Activated CD4-positive, alpha-beta T cell treated with anti-CD3 and anti-CD28 coated beads, Interleukin-10, Interleukin-2, amounts not matched to agents 100 ng/mL and 50 ng/mL, durations not matched to agents 16 hours and 8 hours (primary cell): ENCODE data around the gene HRH2.

Source experiments
- DNase-seq: peaks from one replicate; pipeline ENCODE4 v3.0.0-alpha.2; 2020

HRH2 gene

DNA sequence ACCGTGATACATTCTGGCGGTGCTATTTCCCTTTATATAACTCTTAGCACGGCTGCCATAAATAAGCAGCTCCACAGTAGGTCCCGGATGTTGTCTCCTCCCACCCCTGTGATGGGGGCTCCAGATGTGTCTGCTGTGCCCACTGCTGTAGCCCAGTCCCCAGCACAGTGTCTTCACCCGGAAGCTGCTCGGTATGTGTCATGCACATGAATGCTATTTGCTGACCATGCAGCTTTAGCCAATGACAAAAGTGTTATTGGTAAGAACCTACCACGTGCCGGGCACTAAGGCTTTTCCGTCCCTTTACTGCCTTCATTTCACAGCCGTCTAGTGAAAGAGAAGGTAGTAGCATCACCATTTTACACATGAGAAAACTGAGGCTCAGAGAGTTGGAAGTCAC, 20.2 kb downstream of the HRH2 start:
- no peak for DNase-seq

DNA sequence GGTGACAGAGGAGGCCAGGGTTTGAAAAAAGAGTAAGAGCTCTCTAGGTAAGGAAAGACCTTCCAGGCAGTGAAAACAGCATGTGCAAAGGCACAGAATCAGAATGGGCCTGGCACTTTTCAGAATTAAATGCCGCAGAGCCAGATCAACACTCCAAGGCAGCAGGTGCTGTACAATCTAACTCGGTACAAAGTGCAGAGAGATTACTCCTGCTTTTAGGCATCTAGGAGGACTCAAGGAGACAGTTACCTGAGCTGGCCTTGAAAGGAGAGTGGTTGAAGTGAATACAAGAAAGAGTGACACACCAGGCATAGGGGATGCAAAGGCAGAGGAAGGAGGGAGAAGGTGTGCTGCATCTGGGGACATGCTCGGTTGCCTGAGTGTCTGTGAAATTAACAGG, 21.5 kb downstream of the HRH2 start:
- DNase-seq = no peak

DNA sequence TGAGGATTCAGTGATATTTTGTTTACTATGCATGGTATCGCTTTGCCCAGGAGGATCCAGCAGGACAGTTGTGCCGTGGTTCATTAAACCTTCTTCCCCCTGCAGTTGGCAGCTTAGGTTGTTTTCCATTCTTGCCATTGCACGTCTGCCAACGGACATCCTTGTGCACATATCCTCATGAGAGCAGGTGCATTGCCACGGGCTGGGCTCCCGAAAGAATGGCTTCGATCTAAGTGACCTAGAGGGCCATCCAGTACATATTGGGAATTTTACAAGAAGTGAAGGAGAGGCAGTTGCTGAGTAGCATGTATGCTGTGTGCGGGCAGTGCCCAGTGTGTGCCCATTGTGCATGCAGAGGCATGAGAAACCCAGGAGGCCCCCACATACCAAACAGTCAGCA, 22.1 kb downstream of the HRH2 start:
- DNase-seq = no peak

DNA sequence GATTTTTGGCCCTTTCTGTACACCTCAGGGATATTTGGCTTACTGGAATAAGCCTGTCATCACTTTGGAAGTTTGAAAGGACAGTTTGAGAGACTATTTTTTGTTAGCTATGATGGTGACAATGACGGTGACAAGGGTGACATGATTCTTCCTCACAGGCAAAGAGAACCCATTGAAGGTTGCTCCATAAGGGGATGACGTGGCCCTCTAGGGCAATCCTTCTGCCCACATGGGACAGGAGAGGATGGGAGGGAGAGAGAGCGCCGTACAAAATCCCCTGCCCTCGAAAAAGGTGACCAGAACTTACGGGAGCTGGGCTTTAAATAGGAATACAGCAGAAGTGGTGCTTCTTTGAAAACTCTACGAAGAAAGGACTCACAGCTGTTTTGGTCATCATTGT, 22.6 kb downstream of the HRH2 start:
- DNase-seq = no peak

DNA sequence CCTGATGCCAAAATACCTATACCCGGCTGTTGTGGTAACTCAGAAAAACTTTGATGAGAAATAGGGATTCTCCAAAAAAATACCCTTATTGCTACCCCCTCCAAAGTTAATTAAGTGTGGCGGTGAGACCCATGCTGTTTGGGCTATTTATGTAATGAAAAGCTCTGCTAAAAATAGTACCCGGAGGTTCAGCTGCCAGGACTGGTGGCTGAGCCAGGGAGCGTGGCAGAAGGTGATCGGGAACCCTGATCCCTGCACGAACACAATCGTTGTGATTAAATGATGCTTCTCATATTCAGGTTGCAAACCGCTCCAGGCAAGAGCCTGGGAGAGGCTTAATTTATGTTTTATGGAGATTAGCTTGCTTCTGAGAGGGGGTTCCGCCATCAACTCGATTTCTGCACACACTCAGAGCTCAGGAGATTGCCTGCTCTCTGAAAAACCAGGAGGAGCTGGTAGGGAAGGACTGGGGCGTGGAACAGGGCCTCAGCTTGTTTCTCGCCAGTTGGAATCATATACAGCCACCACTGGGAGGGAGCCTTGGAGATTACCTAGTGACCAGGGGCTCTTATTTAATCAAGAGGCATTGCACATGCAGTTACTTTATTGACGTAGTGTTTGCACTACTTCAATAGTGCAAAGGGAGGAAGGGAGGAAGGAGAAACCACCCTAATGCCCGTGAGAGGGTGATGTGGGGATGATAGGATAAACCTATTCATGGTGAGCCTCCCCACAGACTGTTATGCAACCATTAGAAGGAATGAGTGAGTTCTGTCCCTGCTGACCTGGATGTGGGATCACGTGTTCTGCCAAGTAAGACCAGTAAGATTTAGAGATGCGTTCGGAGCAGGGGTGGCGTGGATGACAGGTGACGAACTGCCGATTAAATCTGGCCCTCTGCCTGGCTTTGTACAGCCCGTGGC, 23.4 kb downstream of the HRH2 start:
- DNase-seq = no peak

DNA sequence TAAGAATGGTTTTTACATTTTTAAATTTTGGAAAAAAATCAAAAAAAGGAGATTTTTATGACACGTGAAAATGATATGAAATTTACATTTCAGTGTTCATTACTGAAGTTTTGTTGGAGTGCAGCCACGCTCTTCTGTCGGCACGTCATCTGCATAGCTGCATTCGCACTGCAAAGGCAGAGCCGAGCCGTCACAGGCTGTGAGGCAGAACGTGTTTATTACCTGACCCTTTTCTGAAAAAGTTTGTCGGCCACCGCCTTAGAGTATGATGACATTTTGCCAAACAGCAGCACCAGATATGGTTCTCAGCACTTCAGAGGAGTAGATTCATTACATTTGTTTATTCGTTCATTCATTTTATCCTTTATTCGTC, 24.1 kb downstream of the HRH2 start:
- DNase-seq = no peak

DNA sequence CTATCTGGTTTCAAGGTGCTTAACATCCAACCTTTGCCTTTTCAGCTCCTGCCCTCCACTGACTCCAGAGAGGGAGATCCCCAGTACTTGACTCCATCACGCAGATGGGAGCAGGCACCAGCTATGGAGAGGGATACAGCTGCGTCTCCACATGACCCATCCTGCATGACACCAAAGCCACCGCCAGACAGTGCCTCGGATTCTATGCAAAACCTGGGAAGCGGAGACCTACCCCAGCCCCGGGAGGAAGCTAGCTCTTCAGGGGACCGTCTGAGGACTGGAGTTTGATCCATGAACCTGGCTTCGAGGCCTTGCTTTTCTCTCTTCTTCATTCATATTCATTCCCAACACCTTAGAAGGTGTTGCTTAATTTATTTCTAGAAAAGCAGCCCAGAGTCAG, 24.8 kb downstream of the HRH2 start:
- no peak for DNase-seq

DNA sequence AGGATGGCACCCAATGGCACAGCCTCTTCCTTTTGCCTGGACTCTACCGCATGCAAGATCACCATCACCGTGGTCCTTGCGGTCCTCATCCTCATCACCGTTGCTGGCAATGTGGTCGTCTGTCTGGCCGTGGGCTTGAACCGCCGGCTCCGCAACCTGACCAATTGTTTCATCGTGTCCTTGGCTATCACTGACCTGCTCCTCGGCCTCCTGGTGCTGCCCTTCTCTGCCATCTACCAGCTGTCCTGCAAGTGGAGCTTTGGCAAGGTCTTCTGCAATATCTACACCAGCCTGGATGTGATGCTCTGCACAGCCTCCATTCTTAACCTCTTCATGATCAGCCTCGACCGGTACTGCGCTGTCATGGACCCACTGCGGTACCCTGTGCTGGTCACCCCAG, 25.4 kb downstream of the HRH2 start:
- no peak for DNase-seq

DNA sequence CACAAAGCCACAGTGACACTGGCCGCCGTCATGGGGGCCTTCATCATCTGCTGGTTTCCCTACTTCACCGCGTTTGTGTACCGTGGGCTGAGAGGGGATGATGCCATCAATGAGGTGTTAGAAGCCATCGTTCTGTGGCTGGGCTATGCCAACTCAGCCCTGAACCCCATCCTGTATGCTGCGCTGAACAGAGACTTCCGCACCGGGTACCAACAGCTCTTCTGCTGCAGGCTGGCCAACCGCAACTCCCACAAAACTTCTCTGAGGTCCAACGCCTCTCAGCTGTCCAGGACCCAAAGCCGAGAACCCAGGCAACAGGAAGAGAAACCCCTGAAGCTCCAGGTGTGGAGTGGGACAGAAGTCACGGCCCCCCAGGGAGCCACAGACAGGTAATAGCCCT, 26.1 kb downstream of the HRH2 start:
- DNase-seq = no peak

DNA sequence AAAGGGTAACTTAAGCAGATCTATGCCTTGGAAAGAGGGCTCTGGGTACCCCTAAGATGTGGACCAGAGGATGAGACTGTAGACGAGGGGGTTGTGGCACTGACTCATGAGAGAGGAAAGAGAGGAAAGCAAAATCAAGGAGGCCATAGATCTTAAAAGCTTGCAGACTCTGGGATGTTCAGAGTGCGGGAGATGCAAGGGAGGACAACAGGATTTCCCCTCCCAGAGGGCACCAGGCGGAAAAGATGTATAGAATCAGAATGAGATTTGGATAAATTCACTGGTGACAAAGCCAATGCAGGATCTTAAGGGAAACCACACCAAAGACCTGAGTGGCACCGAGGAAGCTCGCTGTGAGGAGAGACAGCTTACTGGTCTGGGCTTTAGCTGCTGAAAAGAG, 27.1 kb downstream of the HRH2 start:
- DNase-seq = no peak

DNA sequence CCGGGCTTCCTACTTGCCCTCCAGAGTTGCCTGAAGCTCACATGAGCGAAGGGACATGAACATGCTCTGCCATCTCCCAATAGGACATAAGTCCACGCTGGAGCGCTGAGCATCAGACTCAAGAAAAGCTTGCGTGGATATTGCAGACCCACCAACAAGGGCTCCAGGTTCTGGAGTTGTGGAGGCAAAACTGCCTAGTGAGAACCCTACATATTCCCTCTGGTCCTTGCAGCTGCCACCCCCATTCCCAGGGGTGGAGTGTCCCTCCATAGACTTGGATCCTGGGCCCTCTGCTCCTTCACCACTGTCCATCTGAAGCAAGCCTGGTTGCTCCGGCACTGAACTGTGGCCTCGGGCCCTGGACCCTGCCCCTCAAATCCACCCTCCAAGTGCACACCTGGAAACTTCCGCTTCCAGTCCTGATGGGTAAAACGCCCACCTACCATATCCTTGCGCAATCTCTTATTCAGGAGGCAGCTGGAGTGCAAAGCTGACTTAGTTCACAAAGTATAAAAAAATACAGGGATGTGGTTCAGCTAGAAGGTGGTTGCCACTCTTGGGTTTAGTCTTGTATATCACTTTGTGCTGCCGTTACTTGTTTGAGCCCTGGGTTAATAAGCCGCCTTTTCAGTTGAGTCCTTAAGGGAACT, 28.0 kb downstream of the HRH2 start:
- DNase-seq = no peak

DNA sequence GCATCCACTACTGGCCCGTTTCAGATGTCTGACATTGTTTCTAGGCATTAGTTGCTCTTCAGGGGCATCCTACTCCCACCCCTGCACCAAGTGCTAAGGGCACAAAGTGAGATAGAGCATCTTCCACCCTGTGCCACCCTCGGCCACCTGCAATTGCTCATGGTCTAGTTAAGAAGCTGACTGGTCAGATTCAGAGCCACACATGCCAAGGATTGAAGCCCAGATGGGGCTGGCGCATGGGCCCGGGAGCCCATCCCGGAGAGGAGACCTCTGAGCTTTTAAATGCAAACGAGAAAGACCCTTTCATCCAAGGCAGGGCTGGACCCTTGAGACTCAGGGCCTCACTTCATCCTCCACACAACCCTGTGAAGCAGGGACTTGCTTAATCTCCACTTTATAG, 28.5 kb downstream of the HRH2 start:
- DNase-seq = no peak

DNA sequence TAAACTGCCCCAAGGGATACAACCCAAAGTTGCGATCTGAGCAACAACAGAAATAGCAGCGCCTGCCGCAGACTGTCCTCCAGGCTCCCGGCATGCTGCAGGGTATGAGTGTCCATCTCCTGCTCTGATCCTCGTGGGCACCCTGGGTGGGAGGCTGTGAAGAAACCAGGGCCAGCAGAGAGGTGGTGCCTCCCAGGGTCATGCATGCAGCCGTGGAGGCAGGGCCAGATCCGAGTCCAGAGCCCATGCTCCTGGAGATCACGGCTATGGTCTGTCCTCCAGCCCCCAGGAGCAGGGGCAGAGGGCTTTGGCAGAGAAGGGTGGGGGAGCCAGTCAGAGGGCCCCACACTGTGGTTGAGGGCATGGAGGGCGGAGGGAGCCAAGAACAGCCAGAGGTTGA, 29.0 kb downstream of the HRH2 start:
- DNase-seq = no peak

DNA sequence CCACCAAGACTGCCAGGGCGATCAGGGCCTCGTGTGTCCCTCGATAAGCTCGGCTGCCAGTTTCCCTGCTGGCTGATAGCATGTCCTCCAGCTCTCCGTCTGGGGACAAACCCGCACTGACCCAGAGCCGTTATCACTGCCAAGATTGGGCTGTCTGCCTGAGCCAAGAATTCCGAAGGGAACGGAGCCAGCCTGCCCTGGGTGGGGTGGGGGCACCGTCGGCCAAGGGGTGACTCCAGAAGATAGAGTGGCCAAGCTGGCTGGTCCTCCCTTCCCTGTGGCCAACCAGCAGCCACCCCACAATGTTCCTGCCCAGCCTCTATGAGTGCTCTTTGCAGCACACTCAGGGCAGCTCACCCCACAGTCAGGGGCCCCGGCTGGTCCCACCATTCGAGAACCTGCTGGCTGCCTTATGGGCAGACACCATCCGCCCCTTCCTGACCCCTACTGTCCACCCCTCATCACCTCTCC, 29.4 kb downstream of the HRH2 start:
- DNase-seq = no peak

DNA sequence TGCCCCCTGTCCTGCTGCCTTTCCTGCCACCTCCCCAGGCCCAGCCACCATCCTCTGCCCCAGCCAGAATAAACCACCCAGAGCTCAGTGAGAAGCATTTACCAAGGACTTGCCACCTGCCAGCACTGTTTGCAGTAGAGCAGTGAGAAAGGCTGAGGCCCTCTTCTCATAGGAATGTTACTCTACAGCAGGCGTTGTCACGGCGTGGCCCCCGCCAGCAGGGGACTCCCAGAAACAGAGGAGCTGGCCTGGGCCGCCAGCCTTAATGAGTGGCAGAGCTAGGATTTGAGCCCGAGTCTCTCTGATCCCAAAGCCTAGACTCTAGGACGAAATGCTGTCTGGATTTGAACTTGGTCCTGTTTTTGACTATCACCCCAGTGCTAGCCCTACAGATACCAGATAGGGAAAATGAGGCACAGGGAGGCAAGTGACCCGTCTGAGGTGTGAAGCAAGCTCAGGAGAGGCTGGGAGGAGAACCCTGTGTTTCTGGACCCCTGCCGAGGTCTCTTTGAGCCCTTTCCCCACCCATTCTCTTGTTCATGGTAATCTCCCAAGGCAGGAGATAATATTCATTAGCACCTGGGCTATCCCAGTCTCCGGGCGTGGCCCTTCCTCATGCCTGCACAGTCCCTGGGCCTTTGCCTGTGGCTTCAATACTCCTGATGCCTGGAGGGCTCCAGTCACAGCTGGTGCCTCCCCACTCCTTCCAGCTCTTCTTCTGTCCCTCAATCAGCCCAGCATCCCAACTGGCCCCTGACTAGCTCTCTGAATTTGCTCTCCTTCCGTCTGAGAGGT, 30.7 kb downstream of the HRH2 start:
- DNase-seq = no peak

DNA sequence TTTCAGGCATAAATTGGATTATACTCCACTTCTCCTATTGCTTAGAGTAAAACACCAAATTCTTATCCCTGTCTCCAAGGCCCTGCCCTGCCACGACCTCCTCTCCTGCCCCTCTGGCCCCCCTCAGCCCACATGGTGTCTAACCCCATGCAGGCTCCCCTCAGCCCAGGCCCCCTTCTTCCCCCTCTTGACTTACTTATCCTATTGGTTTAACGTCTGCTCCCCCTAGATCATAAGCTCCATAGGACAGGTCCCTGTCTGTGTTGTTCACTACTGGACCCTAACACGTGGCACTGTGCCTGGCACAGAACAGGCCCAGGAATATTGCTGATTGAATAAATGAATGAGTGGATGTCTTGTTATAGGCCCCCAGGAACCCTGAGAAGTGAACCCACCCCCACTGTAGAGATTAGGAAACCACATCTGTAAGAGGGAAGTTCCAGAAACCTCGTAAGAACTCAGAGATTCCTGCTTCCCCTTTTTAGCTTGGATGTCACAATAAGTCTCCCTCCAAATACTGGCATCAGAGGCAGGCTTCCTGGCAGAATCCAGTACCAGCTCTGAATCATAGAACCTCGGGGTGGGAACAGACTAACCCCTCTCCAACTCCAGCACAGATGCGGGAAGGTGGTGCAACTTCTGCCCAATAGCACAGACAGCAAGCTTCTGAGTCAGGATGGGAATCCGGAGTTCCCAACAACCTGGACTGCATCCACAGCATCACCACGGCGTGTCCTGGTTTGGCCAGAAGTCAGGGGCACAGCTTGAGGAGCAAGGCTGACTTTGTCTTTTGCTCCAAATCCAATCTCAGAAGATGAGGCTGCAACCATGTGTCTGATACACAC, 31.5 kb downstream of the HRH2 start:
- DNase-seq = no peak

DNA sequence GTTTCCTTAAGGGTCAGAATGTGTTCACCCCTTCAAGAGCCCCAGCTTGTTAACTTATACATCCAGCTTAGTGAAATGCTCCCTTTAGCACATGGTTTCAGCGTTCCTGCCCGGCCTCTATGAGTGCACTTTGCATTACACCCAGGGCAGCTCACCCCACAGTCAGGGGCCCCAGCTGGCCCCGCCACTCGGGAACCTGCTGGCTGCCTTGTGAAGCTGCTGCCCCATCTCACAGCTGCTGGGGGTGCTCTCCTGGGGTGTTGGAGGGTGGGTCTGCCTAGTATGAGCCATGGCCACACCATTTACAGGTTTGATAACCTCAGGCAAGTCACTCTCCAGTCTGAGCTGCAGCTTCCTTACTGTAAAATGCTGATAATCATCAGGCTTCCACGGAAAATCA, 32.2 kb downstream of the HRH2 start:
- DNase-seq = no peak

DNA sequence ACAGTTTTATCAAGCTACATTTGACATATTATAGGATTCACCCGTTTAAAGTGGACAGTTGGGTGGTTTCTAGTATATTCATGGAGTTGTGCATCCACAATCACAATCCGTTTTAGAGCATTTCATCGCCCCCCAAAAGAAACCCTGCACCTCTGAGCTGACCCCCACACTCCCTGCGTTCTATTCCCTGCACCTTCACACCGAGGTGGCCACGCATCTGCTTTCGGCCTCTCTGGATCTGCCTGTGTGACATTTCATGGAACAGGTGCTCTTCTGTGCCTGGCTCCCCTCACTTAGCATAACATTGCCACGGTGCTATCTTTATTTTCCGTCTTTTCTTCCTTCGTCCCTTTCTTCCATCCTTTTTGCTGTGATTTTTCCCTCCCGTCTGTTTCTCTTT, 32.7 kb downstream of the HRH2 start:
- no peak for DNase-seq

DNA sequence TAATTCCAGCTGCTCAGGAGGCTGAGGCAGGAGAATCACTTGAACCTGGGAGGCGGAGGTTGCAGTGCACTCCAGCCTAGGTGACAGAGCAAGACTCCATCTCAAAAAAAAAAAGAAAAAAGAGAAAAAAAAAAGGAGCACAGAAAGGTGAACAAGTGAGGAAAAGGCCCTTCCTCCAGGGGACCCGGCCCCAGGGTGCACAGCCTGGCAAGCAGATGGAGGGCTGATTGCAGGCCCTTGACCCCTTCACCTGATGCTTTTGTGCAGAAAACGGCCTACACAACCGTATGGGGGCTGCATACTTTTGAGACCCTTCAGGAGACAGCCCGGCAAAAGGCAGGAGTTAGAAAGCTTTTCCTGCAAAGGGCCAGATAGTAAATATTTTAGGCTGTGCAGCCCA, 33.9 kb downstream of the HRH2 start:
- no peak for DNase-seq

DNA sequence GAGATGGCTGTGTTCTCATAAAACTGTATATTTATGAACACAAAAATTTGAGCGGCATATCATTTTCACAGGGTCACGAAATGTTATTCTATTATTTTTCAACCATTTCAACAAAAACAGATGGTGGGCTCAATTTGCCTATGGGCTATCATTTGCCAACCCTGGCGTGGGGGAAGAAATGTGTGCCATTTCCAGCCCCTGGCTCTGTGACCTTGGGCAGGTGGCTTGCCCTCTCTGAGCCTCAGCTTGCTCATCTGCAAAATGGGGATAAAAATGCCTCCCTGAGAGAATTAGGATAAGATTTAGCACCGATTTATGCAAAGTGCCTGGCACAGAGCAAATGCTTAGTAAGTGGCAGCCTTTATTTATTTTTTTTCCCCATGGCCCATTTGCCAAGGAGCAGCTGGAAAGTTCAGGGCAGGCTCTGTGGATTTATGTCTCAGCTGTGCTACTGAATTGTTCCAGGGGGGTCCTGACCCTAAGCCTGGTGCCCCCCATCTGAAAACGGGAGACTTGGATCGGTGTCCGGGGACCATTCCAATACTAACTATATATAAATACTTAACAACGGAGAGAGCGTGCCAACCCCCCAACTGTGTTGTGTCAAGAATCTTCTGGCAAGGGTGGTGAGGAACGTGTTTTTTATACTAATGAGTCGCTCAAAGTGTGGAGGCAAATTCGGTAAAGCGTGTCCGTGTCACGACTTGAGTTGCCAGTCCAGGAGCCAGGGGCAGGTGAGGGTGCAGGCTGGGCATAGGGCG, 34.5 kb downstream of the HRH2 start:
- DNase-seq = no peak

DNA sequence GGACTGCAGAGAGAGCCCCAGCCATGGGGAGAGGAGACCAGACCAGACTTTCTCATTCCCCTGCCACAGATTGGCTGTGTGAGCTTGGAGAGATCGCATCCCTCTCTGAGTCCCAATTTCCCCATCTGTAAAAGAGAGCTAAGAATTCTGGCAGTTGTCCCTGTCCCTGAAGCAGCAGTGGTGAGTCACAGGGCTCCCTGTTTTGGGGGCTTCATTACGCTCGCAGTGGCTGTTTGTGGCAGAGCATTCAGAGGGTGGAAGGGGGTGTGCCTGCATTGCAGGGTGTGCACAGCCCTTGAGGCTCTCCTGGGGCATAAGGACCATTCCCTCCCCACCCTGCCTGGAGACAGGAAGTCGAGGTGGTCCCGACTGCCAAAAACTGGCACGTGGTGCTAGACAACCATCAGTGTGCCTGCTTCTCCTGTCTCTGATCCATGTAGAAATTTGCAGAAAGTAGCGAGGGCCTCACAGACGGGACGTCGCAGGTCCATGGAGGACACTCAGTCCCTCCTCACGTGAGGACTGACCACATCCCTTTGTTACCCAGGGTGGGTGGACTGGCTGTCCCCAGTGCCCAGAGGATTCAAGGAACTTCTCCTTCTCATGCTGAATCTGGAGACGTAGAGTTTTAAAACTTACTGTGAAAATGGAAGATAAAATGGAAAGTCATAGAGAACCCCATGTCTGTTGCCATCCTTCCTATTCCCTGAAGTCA, 35.3 kb downstream of the HRH2 start:
- no peak for DNase-seq
